T-cell (primary cell): ENCODE results near the gene ZNF692. TPM values are rescaled to one million over a fixed set of nuclear protein-coding genes. Genes with fewer than 3 reads are reported as not detected.

ENCODE experiments used
- ATAC-seq, 4 experiments: fragments of 200-7000 bp in 3 of 4; fragments of 150-1000 bp in 1 of 4; cut with Tn5 transposase; replicated peaks in 1 of 4; 1 replicate in 3 of 4; 2 replicates in 1 of 4; pipeline ENCODE4 v1.10.0; 2021; ENCODE audit warnings: moderate library complexity in 3 of 4, mild to moderate bottlenecking in 2 of 4, moderate number of reproducible peaks in 1 of 4
- CTCF ChIA-PET, 2 donors: fragments of 300-600 bp; sonication (Branson Sonifier 250); formaldehyde crosslinking; loops; one replicate each; lab custom pipeline; 2022; ENCODE audit warnings: antibody characterized with exemption in 2 of 2; lab: Charles Lee
- POLR2A ChIA-PET, 2 donors: fragments of 300-600 bp; sonication (Branson Sonifier 250); formaldehyde crosslinking; loops; one replicate each; lab custom pipeline; 2022; ENCODE audit warnings: antibody characterized with exemption in 2 of 2; lab: Charles Lee
- DNase-seq, 35 experiments: peaks; one replicate each; pipeline versions ENCODE4 v3.0.0 to v3.0.0-alpha.2; 2013 to 2023
- H3K27ac ChIP-seq: one replicate; pipeline ENCODE4 v1.5.1; 2013; ENCODE audit warnings: low read length
- H3K27me3 ChIP-seq, 2 experiments: replicated peaks in 1 of 2; 1 replicate in 1 of 2; 2 replicates in 1 of 2; pipeline versions ENCODE4 v1.6.1 to v1.7.0; 2013; ENCODE audit warnings: low read length in 1 of 2, mixed read lengths in 1 of 2; ENCODE audit not compliant: control insufficient read depth in 2 of 2, insufficient read depth in 2 of 2; ENCODE audit errors: extremely low read depth in 1 of 2
- H3K36me3 ChIP-seq, 2 donors: 1 replicate in 1 of 2; 2 replicates in 1 of 2; pipeline versions ENCODE4 v1.6.1 to v1.7.0; 2013; ENCODE audit warnings: low read length in 1 of 2; ENCODE audit not compliant: control insufficient read depth in 2 of 2, insufficient read depth in 1 of 2; ENCODE audit errors: extremely low read depth in 1 of 2
- H3K4me1 ChIP-seq, 2 experiments: 1 replicate in 1 of 2; 2 replicates in 1 of 2; pipeline versions ENCODE4 v1.6.1 to v1.7.0; 2013; ENCODE audit warnings: low read length in 2 of 2, mixed read lengths in 1 of 2; ENCODE audit not compliant: insufficient read depth in 2 of 2, control insufficient read depth in 1 of 2; ENCODE audit errors: extremely low read depth in 1 of 2
- H3K4me3 ChIP-seq, 2 donors: 1 replicate in 1 of 2; 2 replicates in 1 of 2; pipeline versions ENCODE4 v1.5.1 to v1.7.0; 2013; ENCODE audit warnings: mild to moderate bottlenecking in 2 of 2, low read length in 1 of 2, moderate library complexity in 1 of 2; ENCODE audit not compliant: control insufficient read depth in 1 of 2; ENCODE audit errors: extremely low read depth in 1 of 2
- H3K9me3 ChIP-seq: 2 replicates; pipeline ENCODE4 v1.7.0; 2013
- H3K27ac Mint-ChIP-seq, 2 donors: one replicate each; pipeline ENCODE4 v1.8.0; 2020 to 2021; ENCODE audit warnings: mild to moderate bottlenecking in 2 of 2, mixed read lengths in 2 of 2
- H3K27me3 Mint-ChIP-seq, 2 donors: one replicate each; pipeline ENCODE4 v1.8.0; 2021 to 2022; ENCODE audit warnings: mixed read lengths in 2 of 2
- H3K36me3 Mint-ChIP-seq: one replicate; pipeline ENCODE4 v1.8.0; 2021; ENCODE audit warnings: mixed read lengths
- H3K4me1 Mint-ChIP-seq, 3 donors: one replicate each; pipeline ENCODE4 v1.8.0; 2020 to 2022; ENCODE audit warnings: mixed read lengths in 3 of 3, mild to moderate bottlenecking in 1 of 3
- H3K4me3 Mint-ChIP-seq, 3 donors: one replicate each; pipeline ENCODE4 v1.8.0; 2020 to 2022; ENCODE audit warnings: mild to moderate bottlenecking in 3 of 3, mixed read lengths in 3 of 3, moderate library complexity in 3 of 3
- H3K9me3 Mint-ChIP-seq, 3 donors: one replicate each; pipeline ENCODE4 v1.8.0; 2020 to 2022; ENCODE audit warnings: mixed read lengths in 3 of 3
- WGBS: methylation state at CpG from one replicate; pipeline ENCODE4 v1.1.5; 2013; ENCODE audit warnings: missing lambda C conversion rate; ENCODE audit not compliant: insufficient coverage; 5-methylcytosine and 5-hydroxymethylcytosine counted together
- total RNA-seq, 35 experiments: library from RNA in 6 of 35; stranded (reverse) in 6 of 35; fragments of 120-200 nt in 1 of 35; gene quantifications; one replicate each; pipeline versions ENCODE4 v1.2.1 to v1.2.4 and lab custom pipeline; 2013 to 2026

The ZNF692 gene
- total RNA-seq, 5 donors from 2014 or later (not counting 1 experiment from before 2014, with no cell fraction given), result 53.9 to 88.1 (median 78.7) TPM

DNA sequence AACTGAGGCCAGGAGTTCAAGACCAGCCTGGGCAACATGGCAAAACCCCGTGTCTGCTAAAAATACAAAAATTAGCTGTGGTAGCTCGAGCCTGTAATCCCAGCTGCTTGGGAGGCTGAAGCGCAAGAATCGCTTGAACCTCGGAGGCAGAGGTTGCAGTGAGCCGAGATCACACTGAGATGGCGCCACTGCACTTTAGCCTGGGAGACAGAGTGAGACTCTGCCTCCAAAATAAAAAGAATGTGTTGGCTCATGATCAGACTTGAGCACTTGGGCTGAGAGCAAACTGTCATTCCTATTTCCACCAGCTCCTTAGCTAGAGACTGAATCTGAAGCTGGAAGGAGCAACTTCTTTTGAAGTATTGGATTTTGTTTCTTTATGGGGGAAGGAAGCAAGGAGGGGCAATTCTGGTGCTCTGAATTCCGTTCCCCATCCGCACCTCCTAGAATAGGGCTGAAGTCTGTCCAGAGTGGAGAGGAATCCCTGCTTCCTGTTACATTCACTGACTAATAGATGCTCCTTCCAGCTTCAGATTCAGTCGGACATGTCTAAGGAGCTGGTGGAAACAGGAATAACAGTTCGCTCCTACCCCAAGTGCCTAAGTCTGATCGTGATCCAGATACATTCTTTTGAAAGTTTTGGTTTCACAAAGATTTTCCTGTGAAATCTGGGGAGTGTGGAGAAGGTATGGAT is 17.0 kb downstream of the ZNF692 start:
- H3K4me3 Mint-ChIP-seq, result no peak overlapping the region
- H3K4me1 Mint-ChIP-seq, result peaks cover 27 to 36% (median 29%) of the 10 kb centered on the region in 3 donors
- Histone ChIP-seq H3K36me3 (peaks cover 14 to 24% of the 10 kb centered on the region in 2 donors), H3K27ac (no peak overlapping the region), H3K4me1 (peaks cover 5 to 34% of the 10 kb centered on the region in 2 experiments), H3K4me3 (no peak overlapping the region), H3K27me3 (no peaks in the 10 kb centered on the region), H3K9me3 (no peaks in the 10 kb centered on the region)
- peaks cover 14% of the 10 kb centered on the region for H3K36me3 Mint-ChIP-seq
- peak overlapping the region in 1 of 2 donors; percentile 1 for H3K27ac Mint-ChIP-seq
- peak in 27 of 35 experiments; percentile 16 to 61 (median 38) for DNase-seq
- no peak for ATAC-seq
- ChIA-PET CTCF (interaction anchor here (0.7 to 1.3 kb wide), 4 partner anchors 13 to 85 kb away, joined by 3 read pairs; no protein-coding TSS in a partner anchor), POLR2A (no interaction called here)
- WGBS, result 65% methylated on average over 9 of the region's 12 CpGs
- no peaks in the 10 kb centered on the region for H3K27me3 Mint-ChIP-seq
- no peaks in the 10 kb centered on the region for H3K9me3 Mint-ChIP-seq

DNA sequence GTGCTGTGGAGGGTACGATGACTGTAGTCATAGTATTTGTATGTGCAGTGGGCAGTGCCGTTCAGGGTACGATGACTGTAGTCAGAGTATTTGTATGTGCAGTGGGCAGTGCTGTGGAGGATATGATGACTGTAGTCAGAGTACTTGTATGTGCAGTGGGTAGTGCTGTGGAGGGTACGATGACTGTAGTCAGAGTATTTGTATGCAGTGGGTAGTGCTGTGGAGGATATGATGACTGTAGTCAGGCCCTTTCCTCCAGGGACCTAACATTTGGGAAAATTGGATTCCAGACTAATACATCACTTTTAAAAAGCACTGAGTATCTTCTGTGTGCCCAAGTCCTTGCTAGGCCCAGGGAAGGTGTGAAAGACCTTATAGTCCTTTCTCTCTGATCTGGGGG is 17.9 kb downstream of the ZNF692 start:
- H3K9me3 Mint-ChIP-seq, result no peaks in the 10 kb centered on the region
- no peaks in the 10 kb centered on the region for H3K27me3 Mint-ChIP-seq
- H3K36me3 Mint-ChIP-seq, result peaks cover 12% of the 10 kb centered on the region
- no peaks in the 10 kb centered on the region for H3K27me3 ChIP-seq
- peaks cover 8 to 15% of the 10 kb centered on the region in 2 donors for H3K36me3 ChIP-seq
- no peaks in the 10 kb centered on the region for H3K9me3 ChIP-seq
- ChIA-PET POLR2A (no interaction called here), CTCF (interaction anchor here in 1 of 2 donors (1.3 kb wide), 1 partner anchor 32 kb away, joined by 3 read pairs; no protein-coding TSS in a partner anchor)
- DNase-seq, result no peak
- H3K4me3 Mint-ChIP-seq, result peak overlapping the region in 1 of 3 donors; percentile 28
- H3K27ac ChIP-seq, result no peak overlapping the region
- peaks cover 5 to 34% of the 10 kb centered on the region in 2 experiments for H3K4me1 ChIP-seq
- H3K27ac Mint-ChIP-seq, result peak overlapping the region in 1 of 2 donors; percentile 7
- peaks cover 27 to 36% (median 29%) of the 10 kb centered on the region in 3 donors for H3K4me1 Mint-ChIP-seq
- ATAC-seq, result no peak
- H3K4me3 ChIP-seq, result no peak overlapping the region
- WGBS, result 100% methylated on average over 2 of the region's 4 CpGs

DNA sequence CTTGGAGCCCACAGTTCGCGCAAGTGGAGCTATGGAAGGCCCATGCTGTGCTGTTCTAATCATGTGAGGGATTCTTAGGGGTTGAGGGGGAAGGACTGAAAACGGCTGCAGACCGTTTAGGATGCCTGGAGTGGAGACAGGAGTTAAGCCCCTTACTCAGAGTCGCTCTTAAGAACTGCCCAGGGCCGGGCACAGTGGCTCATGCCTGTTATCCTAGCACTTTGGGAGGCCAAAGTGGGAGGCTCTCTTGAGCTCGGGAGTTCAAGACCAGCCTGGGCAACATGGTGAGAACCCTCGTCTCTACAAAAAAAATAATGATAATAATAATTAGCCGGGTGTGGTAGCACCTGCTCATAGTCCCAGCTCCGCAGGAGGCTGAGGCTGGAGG is 19.7 kb downstream of the ZNF692 start:
- ATAC-seq, result no peak
- H3K27ac Mint-ChIP-seq, result peak overlapping the region; percentile 95 to 99
- no peaks in the 10 kb centered on the region for H3K9me3 ChIP-seq
- H3K27me3 Mint-ChIP-seq, result no peaks in the 10 kb centered on the region
- no peaks in the 10 kb centered on the region for H3K9me3 Mint-ChIP-seq
- peak overlapping the region; percentile 97 for H3K27ac ChIP-seq
- WGBS, result 3% methylated on average over 5 of the region's 10 CpGs
- peak overlapping the region; percentile 79 to 87 for H3K4me3 ChIP-seq
- no peak for DNase-seq
- peaks cover 5 to 34% of the 10 kb centered on the region in 2 experiments for H3K4me1 ChIP-seq
- H3K4me3 Mint-ChIP-seq, result no peak overlapping the region
- H3K27me3 ChIP-seq, result peaks cover 0 to 3% of the 10 kb centered on the region in 2 experiments
- H3K4me1 Mint-ChIP-seq, result peaks cover 27 to 36% (median 29%) of the 10 kb centered on the region in 3 donors
- ChIA-PET CTCF (interaction anchor here (0.6 to 2.3 kb wide), 5 partner anchors 11 to 65 kb away, joined by 3 to 19 read pairs (median 6); partner anchors contain the start of genes SH3BP5L (in 1 of the 2) and ZNF692 (in 1 of the 2)), POLR2A (interaction anchor here in 1 of 2 donors (0.6 to 0.7 kb wide), 4 partner anchors 19 to 85 kb away, joined by 3 to 6 read pairs (median 4); partner anchors contain the start of gene ZNF692)
- no peaks in the 10 kb centered on the region for H3K36me3 ChIP-seq
- H3K36me3 Mint-ChIP-seq, result peaks cover 3% of the 10 kb centered on the region

DNA sequence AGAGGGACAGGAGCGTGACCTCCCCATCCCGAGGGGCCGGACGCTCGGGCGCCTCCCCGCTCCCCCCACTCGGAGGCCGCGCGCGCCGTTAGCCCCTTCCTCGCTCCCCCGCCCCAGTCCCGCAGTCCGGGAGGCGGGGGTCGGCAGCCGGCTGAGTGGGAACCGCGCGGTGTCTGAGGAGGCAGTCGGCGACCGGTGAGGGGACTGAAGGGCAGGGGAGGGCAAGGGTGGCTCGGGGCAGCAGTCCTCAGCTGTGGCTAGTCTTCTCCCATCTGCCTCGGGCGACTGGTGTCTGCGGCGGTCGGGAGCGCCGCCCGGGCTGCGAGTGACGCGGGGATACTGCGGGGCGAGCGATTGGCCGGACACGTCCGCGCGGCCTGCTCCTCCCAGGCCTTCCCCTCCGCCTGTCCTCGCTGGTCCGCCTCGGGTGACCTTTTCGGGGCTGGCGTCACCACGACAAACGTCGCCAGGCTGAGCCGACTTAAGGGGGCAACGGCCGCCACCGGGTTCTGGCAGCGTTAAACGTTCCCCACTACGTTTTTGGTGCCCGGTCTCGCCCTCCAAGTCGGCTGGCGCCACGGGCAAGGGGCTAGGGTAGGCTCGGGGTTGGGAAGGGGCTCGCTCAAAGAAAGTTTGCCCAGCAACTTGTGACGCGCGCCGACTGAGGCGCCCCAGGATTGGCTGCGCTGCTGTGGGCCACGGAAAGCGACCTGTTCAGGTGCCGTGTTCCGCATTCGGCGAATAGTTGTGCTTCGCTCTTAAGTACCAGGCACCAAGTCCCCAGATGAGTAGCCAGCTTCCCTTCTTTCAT is 20.3 kb downstream of the ZNF692 start:
- Histone ChIP-seq H3K9me3 (no peaks in the 10 kb centered on the region), H3K4me3 (peak overlapping the region; percentile 79 to 87), H3K27ac (peak overlapping the region; percentile 97), H3K27me3 (peaks cover 0 to 3% of the 10 kb centered on the region in 2 experiments), H3K4me1 (peaks cover 5 to 34% of the 10 kb centered on the region in 2 experiments), H3K36me3 (no peaks in the 10 kb centered on the region)
- Mint-ChIP-seq H3K36me3 (no peaks in the 10 kb centered on the region), H3K9me3 (no peaks in the 10 kb centered on the region), H3K4me3 (no peak overlapping the region), H3K27me3 (peaks cover 0 to 1% of the 10 kb centered on the region in 2 donors), H3K27ac (peak overlapping the region; percentile 95 to 99), H3K4me1 (peaks cover 27 to 36% (median 29%) of the 10 kb centered on the region in 3 donors)
- ATAC-seq, result peak; percentile 68 to 74 (median 70)
- CTCF ChIA-PET, result interaction anchor here (0.8 to 2.3 kb wide), 7 partner anchors 10 to 88 kb away, joined by 3 to 19 read pairs (median 6); partner anchors contain the start of genes SH3BP5L (in 1 of the 2) and ZNF692 (in 1 of the 2)
- POLR2A ChIA-PET, result interaction anchor here (0.6 to 1.0 kb wide), 4 partner anchors 20 to 86 kb away, joined by 3 to 4 read pairs (median 3); partner anchors contain the start of gene ZNF692 (in 1 of the 2)
- under 1% methylated on average over 61 of the region's 82 CpGs for WGBS
- peak; percentile 69 to 92 (median 82) for DNase-seq

DNA sequence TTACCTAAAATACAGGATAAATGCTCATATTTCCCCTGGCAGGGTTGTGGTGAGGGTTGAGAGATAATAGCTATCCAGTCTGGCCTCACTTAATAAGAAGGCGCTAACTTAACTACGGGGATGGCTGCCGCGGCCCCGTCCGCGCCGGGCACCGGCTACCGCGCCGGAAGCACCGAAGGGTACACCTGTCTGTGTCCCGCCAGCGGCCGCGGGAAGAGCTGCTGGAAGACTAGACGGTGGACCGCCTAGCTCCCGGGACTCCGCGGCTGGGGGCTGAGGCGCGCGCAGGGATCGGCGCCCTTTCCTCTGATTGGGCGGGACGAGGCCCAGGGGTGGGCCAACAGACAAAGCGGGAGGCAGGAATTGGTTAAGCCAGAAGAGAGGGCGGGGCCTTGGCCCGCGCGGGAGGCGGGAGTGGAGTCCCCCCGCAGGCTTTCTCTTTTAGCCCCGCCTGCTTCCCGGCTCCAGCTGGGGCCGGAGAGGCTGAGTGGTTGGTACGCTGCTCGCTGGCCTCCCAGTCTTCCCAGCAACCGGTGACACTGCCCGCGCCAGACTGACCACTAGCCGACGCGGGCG is 21.0 kb downstream of the ZNF692 start, which contains the start of gene ZNF672:
TSS of gene ZNF672 (plus strand) at position 444 of the 576 bp plus-strand sequence. CDS start 9,051 bp downstream, outside the sequence.
- peak; percentile 85 to 94 (median 91) for DNase-seq
- Histone ChIP-seq H3K9me3 (no peaks in the 10 kb centered on the region), H3K27ac (peak within 1 kb of the TSS; percentile 97), H3K27me3 (peaks cover 0 to 3% of the 10 kb centered on the region in 2 experiments), H3K36me3 (no peaks in the 10 kb centered on the region), H3K4me3 (peak within 1 kb of the TSS; percentile 79 to 87), H3K4me1 (peaks cover 5 to 32% of the 10 kb centered on the region in 2 experiments)
- ChIA-PET CTCF (interaction anchor here (0.8 to 2.3 kb wide), 6 partner anchors 9 to 89 kb away, joined by 3 to 14 read pairs (median 4); partner anchors contain the start of genes SH3BP5L (in 1 of the 2) and ZNF692 (in 1 of the 2)), POLR2A (interaction anchor here (0.5 to 1.4 kb wide), 9 partner anchors 9 to 76 kb away, joined by 3 to 11 read pairs (median 3); partner anchors contain the start of genes SH3BP5L (in 1 of the 2) and ZNF692 (in 1 of the 2))
- Mint-ChIP-seq H3K4me1 (peaks cover 27 to 36% (median 29%) of the 10 kb centered on the region in 3 donors), H3K9me3 (no peaks in the 10 kb centered on the region), H3K36me3 (no peaks in the 10 kb centered on the region), H3K4me3 (no peak within 1 kb of the TSS), H3K27me3 (peaks cover 0 to 4% of the 10 kb centered on the region in 2 donors), H3K27ac (peak within 1 kb of the TSS; percentile 95 to 99)
- ATAC-seq, result peak; percentile 86 to 90 (median 86)
- under 1% methylated on average over 48 of the region's 48 CpGs for WGBS
